HEK293 (cell line): ENCODE data around the gene GET3.
A peak's percentile ranks its signal among the peaks of the same experiment; 100 is the strongest.

Experiments
- CTCF ChIP-seq: fragments of 450-650 bp; formaldehyde crosslinking; IDR thresholded peaks from 2 replicates; pipeline ENCODE4 v1.5.1; 2016; ENCODE audit warnings: missing biosample characterization, missing genetic modification characterization
- ELK4 ChIP-seq: IDR thresholded peaks from 2 replicates; pipeline ENCODE4 v1.6.1; 2011; ENCODE audit warnings: mild to moderate bottlenecking, low read depth, low read length, borderline replicate concordance
- PBX3 ChIP-seq: sonication (generic); formaldehyde crosslinking; IDR thresholded peaks from 2 replicates; pipeline ENCODE4 v1.8.1; 2022; ENCODE audit warnings: mild to moderate bottlenecking, moderate library complexity, missing genetic modification reagents
- WT1 ChIP-seq: fragments of 450-650 bp; formaldehyde crosslinking; IDR thresholded peaks from 2 replicates; pipeline ENCODE4 v1.5.1; 2016; ENCODE audit warnings: missing biosample characterization, missing genetic modification characterization
- YY1 ChIP-seq: fragments of 450-650 bp; formaldehyde crosslinking; IDR thresholded peaks from 2 replicates; pipeline ENCODE4 v1.5.1; 2018; ENCODE audit warnings: missing biosample characterization, missing genetic modification characterization
- ZBTB49 ChIP-seq: fragments of 450-650 bp; formaldehyde crosslinking; IDR thresholded peaks from 2 replicates; pipeline ENCODE4 v1.5.1; 2016; ENCODE audit warnings: missing biosample characterization, missing genetic modification characterization, low read depth
- ZNF138 ChIP-seq: fragments of 450-650 bp; formaldehyde crosslinking; IDR thresholded peaks from 2 replicates; pipeline ENCODE4 v1.5.1; 2016; ENCODE audit warnings: missing biosample characterization, missing genetic modification characterization, borderline replicate concordance
- ZNF174 ChIP-seq: fragments of 450-650 bp; formaldehyde crosslinking; IDR thresholded peaks from 2 replicates; pipeline ENCODE4 v1.5.0; 2017; ENCODE audit warnings: missing biosample characterization, mild to moderate bottlenecking, missing genetic modification characterization
- ZNF280D ChIP-seq: fragments of 450-650 bp; formaldehyde crosslinking; IDR thresholded peaks from 2 replicates; pipeline ENCODE4 v1.5.1; 2016; ENCODE audit warnings: missing biosample characterization, missing genetic modification characterization
- ZNF624 ChIP-seq: fragments of 450-650 bp; formaldehyde crosslinking; IDR thresholded peaks from 2 replicates; pipeline ENCODE4 v1.5.1; 2017; ENCODE audit warnings: missing biosample characterization, missing genetic modification characterization
- ZNF768 ChIP-seq: fragments of 450-650 bp; formaldehyde crosslinking; IDR thresholded peaks from 2 replicates; pipeline ENCODE4 v1.5.1; 2018; ENCODE audit warnings: missing biosample characterization, mild to moderate bottlenecking, missing genetic modification characterization
- ZNF785 ChIP-seq: fragments of 450-650 bp; formaldehyde crosslinking; IDR thresholded peaks from 2 replicates; pipeline ENCODE4 v1.5.1; 2016; ENCODE audit warnings: missing biosample characterization, missing genetic modification characterization
- ZNF791 ChIP-seq: fragments of 450-650 bp; formaldehyde crosslinking; IDR thresholded peaks from 2 replicates; pipeline ENCODE4 v1.5.1; 2016; ENCODE audit warnings: missing biosample characterization, missing genetic modification characterization

- TF ChIP-seq YY1 (tag by site-specific recombination) (no peak), ZNF280D (tag by site-specific recombination) (no peak), WT1 (tag by site-specific recombination) (no peak), ZNF768 (0 out of 2 replicates have a peak, but pooled peaks have one; percentile 52), ZNF791 (no peak), CTCF (no peak), PBX3 (CRISPR knock-in tag) (no peak), ZBTB49 (tag by site-specific recombination) (no peak), ZNF624 (tag by site-specific recombination) (no peak), ZNF138 (no peak), ELK4 (no peak), ZNF785 (tag by site-specific recombination) (no peak), ZNF174 (tag by site-specific recombination) (no peak)
These were observed 44.3 kb upstream of the GET3 start for GRCh38 chr19:12692960-12693359.
